ENCODE results near the gene FUNDC2.

The FUNDC2 gene

DNA sequence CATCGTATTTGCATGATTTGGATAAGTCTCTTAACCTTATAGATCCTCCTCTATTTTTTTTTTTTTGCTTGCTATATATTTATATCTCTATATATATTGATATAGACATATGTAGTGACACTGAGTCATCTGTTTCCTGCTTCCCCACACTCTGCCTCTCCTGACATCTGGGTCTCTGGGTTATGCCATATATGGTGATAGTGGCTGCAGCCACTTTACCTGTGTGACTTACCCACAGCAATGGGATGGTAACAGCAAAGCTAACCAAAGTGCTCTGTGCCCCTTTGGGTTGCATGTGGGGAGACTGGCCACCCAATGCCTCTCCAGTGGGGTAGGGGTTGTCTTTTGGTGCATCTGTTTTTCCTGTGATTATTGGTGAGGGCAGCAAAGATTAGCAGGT lies 29.8 kb downstream of the FUNDC2 start:
- no peak for TF ChIP-seq ZFX (IDR thresholded peaks at IDR 0.05; ENCODE audit: borderline replicate concordance)
- TF ChIP-seq, protein P1, sequence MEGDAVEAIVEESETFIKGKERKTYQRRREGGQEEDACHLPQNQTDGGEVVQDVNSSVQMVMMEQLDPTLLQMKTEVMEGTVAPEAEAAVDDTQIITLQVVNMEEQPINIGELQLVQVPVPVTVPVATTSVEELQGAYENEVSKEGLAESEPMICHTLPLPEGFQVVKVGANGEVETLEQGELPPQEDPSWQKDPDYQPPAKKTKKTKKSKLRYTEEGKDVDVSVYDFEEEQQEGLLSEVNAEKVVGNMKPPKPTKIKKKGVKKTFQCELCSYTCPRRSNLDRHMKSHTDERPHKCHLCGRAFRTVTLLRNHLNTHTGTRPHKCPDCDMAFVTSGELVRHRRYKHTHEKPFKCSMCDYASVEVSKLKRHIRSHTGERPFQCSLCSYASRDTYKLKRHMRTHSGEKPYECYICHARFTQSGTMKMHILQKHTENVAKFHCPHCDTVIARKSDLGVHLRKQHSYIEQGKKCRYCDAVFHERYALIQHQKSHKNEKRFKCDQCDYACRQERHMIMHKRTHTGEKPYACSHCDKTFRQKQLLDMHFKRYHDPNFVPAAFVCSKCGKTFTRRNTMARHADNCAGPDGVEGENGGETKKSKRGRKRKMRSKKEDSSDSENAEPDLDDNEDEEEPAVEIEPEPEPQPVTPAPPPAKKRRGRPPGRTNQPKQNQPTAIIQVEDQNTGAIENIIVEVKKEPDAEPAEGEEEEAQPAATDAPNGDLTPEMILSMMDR (IDR thresholded peaks at IDR 0.05) = no peak
- no peak overlapping the region for H3K27ac ChIP-seq

DNA sequence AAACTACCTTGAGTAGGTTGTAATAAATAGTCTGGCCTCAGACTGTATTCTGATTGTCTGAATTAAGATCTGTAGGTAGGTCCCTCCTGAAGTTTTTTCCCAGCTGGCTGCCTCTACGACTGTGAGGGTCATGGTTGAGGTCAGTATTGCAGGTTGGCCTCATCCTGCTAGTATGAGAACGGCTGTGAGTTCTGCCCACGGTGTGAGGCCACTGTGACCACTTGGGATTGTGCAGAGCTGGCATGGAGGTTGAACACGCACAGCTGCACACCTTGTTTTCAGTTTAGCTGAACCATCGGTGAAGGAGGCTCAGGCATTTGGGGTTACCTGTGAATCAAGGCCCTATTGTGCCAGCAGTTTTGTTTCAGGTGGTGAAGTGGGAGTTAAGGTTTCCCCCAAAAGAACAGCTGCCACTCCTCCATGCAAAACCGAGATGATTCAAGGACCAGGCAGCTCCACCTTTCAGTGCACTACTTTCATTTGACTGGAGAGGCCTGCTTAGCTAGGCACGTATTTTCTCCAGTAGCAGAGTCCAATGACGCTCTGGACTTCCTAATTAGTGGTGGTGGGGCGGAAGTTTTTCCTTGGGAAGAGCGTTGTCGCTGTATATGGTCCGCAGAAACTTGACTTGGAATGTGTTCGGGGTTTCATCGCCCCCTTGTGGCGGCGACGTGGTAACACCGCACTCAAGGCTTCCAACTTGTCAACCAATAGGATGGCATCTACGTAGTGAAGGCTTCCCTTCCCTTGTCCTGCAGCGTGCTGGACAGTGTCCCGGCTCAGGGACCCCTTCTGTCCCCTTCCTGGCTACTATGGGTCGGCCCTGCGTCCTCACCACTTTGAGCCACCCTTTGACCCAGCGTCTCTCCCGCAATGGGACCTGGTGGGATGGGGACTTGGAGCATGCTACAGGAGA lies 30.5 kb downstream of the FUNDC2 start:
- TF ChIP-seq ZFX (IDR thresholded peaks at IDR 0.05; ENCODE audit: borderline replicate concordance) = no peak
- TF ChIP-seq, protein P1 (IDR thresholded peaks at IDR 0.05) = peak; percentile 72
- H3K27ac ChIP-seq = no peak overlapping the region

DNA sequence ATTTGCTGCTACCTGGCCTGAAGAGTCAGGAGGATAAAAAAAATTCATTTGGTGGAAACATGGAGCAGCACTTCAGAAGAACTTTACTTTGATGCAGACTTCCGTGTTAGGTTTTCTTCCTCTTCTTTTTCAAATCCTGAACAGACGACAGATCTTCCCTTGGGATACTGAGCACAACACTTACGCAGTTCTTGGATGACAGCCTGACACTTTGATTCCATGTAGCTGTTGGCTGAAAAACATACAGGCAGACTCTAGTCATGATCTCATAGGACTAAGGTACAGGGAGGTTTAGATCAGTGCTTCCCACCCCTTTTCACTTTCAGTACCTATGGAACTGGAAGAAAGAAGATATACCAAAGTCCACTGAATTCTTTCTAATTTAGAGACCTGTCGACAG lies 35.1 kb downstream of the FUNDC2 start:
- no peak for TF ChIP-seq ZFX (IDR thresholded peaks at IDR 0.05; ENCODE audit: borderline replicate concordance)
- TF ChIP-seq, protein P1 (IDR thresholded peaks at IDR 0.05) = no peak
- no peak overlapping the region for H3K27ac ChIP-seq

DNA sequence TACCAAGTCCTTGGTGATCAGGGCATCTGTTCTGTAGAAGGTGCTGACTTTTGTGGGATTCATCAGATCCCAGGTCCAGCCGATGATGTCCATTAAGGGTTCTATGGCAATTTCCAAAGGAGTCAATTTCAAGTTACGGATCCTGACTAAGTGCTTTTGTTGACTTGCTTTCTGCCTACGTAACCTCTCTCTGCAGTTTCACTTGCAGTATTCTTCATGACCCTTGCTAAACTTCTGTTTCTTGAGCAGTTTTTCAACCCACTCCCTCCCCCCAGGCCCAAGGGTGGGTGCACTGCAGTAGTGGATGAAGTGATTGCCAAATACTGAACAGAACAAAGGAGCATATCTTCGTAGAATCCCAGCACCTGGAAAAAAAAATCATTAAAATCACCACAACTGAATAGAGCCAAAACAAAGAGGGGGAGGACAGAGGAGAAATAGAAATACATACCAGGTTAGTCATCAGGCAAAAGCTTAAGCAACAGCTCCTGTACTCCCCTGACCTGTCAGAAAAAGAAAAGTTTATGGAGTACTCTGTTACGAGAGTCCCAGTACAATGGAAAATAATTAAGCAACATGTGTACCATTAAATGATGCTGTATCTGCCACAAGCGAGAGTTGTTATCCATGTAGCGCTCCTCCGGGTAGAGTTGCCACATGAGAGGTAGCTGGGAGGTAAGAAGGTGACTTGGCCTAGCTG lies 38.5 kb downstream of the FUNDC2 start:
- no peak overlapping the region for H3K27ac ChIP-seq
- no peak for TF ChIP-seq ZFX (IDR thresholded peaks at IDR 0.05; ENCODE audit: borderline replicate concordance)
- TF ChIP-seq, protein P1 (IDR thresholded peaks at IDR 0.05) = no peak

DNA sequence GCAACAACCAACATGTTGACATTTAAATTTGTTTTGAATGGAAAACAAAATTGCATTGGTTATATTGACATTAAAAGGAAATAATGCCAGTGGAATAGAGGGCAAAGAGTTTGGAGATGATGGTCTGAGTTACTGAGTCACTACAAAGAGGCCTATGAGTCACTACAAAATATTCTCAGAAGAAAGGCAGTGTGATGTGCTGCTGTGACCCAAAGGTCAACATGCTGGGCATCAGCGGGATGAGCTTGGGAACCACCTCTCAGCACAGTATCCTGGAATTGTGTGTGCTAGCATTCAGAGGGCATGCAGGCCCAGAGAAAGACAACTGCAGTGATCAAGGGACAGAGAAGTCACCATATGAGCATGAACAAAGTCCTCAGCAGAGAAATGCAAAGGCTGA lies 41.5 kb downstream of the FUNDC2 start:
- TF ChIP-seq, protein P1 (IDR thresholded peaks at IDR 0.05) = no peak
- TF ChIP-seq ZFX (IDR thresholded peaks at IDR 0.05; ENCODE audit: borderline replicate concordance) = no peak
- no peak overlapping the region for H3K27ac ChIP-seq

DNA sequence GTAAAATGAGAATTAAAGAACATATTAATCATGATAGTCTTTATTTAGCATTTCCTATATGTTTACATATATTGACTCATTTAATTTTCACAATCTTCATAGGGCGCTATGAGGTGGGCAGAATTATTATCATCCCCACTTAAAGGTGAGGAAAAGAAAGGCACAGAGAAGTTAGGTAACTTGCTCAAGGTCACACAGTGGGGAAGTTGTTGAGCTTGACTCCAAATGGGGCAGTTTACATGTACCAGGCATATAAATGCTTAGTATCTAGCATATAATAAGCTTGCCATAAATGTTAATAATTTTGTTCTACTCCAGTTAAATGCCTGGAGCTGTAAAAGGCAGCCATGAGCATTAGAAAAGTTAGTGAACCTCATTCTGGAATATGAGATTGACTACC lies 42.8 kb downstream of the FUNDC2 start:
- TF ChIP-seq, protein P1 (IDR thresholded peaks at IDR 0.05) = no peak
- no peak for TF ChIP-seq ZFX (IDR thresholded peaks at IDR 0.05; ENCODE audit: borderline replicate concordance)
- no peak overlapping the region for H3K27ac ChIP-seq

DNA sequence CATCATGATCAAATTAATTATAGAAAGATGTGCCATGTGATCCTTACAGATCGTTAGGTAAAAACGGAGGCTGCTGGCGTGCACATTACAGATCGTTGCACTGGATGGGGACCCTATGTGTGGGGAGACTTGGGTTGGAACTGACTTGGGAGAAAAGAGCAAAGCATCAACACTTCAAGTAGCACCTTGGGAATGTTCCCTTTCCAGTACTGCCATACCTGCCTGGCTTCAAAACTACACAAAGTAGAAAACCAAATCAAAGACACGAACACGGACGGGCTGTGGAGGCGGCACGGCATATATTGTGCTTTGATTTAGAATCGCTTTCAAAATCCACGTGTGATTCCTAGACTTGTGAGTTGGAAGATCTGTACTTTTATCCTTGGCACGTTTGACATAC lies 43.4 kb downstream of the FUNDC2 start:
- H3K27ac ChIP-seq = peak overlapping the region; percentile 55

More for the DNA sequence above, 43.4 kb downstream of the FUNDC2 start:
- no peak for TF ChIP-seq ZFX (IDR thresholded peaks at IDR 0.05; ENCODE audit: borderline replicate concordance)
- TF ChIP-seq, protein P1 (IDR thresholded peaks at IDR 0.05) = no peak

Measured in 22Rv1 (cell line).